NCI-H128 (cell line): ENCODE results near the gene TGFBR3L.
"Not testable (repeated sequence)": the region's sequence is repeated elsewhere in the genome, so short reads cannot be mapped to it uniquely, and the experiment has no call there.

Source experiments
- DNase-seq: peaks from one replicate; lab custom pipeline; 2025; ENCODE audit not compliant: unreplicated experiment; lab: John Stamatoyannopoulos, UW

The TGFBR3L gene

DNA sequence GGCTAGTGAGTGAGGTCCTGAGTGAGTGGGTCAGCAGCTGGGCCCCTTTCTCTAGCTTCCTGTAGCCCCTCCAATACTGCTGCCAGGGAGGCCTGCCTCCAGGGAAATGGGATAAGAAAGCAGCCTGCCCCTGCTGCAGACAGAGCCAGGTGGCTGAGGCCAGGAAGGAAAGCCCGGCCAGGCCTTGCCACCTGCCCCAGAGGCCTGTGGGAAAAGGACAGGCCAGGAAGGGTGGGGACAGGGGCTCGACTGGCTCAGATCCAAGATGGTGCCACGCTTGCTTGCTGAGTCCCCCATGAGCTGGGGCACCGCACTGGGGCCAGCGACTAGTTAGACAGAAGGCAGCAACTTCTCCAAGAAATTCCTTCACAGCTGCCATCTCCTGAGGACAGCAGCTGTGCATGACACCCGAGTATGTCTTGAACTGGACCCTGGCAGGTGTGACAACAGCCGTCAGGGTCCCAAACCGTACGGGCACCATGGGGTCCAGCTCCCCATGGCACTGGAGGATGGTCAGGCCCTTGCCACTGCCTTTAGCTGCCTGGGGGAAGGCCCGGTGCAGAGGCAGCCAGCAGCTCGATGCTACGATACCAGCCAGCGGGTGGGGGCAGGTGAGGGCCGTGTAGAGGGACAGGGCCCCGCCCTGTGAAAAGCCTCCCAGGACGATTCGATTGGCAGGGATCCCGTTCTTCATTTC, 35.4 kb upstream of the TGFBR3L start:
- DNase-seq: no peak

DNA sequence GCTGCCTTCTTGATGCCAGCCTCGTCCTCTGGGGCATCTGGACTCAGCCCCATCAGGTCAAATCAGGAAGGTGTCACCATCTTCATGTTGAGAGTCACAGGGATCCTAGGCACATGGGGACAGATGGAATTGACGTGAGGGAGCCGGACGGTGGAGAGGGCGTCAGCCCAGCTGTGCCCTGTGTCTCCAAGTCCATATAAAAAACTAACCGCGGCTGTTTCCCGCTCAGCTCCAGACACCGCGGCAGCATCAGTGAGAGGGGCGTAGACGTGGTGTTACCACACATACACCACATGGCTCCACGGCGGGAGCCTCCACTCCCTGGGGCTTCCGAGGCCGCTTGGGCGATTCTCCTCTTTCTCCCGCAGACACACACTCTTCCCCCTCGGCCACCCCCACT, 34.8 kb upstream of the TGFBR3L start:
- DNase-seq: no peak

DNA sequence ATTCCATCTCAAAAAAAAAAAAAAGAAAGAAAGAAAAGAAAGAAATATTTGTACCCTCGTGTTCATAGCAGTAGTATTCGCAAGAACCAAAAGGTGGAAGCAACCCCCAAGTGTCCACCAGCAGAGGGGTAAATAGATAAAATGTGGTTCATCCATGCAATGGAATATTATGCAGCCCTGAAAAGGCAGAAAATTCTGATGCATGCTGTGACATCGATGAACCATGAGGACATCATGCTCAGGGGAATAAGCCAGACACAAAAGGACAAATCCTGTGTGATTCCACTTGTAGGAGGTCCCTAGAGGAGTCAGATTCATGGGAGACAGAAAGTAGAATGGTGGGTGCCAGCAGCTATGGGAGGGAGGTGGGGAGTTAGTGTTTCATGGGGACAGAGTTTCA, 32.7 kb upstream of the TGFBR3L start:
- DNase-seq: no peak

DNA sequence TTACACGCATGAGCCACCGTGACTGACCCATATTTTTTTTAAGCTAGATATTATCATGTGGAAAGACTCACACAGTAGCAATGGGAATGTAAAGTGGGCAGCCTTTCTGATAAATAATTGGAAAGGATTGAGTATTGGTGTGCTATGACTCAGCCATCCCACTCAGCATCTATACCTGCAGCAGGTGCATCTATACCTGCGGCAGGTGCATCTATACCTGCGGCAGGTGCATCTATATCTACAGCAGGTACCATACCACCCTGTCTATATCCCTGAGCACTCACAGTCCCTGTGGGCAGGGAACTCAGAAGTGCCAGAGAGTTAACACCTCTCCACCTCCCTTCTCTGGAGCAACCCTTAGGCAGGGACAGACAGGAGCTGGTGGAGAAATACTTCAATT, 31.5 kb upstream of the TGFBR3L start:
- DNase-seq: no peak

DNA sequence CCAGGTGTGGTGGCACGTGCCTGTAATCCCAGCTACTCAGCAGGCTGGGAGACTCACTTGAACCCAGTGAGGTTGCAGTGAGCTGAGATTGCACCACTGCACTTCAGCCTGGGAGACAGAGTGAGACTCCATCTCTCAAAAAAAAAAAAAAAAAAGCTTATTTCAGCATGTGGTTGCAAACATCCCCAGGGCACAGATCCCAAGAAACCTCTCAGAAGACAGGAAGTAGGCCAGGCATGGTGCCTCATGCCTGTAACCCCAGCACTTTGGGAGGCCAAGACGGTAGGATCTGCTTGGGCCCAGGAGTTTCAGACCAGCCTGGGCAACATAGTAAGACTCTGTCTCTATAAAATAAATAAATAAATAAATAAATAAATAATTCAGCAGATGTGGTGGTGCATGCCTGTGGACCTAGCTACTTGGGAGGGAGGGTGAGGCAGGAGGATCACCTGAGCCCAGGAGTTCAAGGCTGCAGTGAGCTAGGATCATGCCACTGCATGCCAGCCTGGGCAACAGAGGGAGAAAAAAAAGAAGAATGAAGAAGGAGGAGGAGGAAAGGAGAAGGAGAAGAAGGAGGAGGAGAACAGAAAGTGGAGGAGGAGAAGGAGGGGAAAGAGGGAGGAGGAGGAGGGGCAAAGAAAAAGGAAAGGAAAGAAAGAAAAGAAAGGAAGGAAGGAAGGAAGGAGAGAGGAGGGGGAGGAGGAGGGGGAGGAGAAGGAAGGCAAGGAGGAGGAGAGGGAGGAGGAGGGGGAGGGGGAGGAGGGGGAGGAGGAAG, 30.6 kb upstream of the TGFBR3L start:
- DNase-seq: no peak

DNA sequence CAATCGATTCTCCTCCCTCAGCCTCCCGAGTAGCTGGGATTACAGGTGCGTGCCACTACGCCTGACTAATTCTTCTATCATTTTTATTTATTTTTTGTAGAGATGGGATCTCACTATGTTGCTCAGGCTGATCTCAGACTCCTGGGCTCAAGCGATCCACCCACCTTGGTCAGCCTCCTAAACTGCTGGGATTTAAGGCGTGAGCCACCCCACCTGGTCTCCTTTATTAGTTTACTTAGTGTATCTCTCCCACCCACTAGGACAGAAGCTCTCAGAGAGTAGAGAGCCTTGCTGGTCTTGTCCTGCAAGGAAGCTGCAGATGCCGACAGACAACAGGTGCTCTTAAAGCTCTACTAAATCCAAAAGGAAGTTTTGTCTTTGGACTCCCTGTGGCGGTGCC, 28.8 kb upstream of the TGFBR3L start:
- no peak for DNase-seq

DNA sequence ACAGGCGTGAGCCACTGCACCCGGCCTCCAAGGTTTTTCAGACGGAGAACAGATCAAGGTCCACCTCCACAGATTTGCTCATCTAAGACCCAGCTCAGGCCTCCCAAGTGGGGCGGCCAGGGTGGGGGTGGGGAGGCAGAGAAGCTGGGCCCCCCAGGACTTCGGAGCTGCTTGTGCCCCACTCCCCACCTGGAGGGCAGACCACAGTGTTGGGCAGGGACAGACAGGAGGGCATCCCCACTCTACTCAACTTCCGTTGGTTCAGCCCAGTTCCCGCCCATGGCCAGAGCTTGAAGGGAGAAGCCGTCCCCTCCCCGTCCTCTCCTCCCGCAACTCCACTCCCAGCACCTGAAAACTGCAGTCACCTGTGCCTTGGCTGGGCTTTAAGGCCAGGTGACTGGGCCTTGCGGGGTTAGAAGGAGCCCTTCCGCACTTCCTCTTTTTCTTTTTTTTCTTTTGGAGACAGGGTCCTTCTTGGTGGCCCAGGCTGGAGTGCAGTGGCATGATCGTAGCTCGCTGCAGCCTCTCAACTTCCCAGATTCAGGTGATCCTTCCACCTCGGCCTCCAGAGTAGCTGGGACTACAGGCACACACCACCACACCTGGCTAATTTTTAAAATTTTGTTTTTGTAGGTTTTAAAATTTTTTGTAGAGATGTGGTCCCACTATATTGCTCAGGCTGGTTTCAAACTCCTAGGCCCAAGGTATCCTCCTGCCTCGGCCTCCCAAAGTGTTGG, 27.1 kb upstream of the TGFBR3L start:
- DNase-seq: no peak

DNA sequence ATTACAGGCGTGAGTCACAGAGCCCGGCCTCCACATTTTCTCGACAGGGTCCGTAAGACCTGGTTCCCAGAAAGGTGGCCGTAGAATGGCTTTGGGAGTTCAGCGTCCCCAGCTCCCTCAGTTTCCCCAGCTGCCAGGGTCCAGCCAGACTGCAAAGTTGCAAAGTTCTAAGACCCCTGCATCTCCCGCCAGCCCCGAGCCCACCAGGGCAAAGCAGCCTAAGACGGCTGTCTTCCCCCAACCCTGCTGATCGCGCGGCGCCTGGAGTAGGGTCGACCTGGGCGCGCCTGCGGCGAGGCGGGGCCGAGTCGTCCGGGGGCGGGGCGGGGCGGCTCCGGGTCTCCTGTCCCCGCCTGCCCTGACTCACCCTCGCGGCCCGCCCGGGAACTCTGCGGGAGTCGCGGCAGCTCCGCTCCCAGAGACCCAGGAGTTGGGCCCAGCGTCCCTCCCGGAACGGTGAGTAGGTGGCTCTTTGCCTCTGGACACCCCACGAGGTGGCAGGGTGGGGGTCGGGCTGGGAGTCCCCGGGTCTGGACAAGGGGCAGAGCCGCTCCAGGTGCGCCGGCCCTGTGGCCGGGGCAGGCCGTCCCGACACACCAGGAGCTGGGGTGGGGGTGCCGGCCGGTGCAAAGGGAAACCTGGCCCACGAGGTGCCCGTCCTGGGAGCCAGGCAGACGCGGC, 26.3 kb upstream of the TGFBR3L start, which contains the start of gene LRRC8E:
Gene LRRC8E (plus strand): TSS at position 366 of the 681 bp plus-strand sequence. CDS start 7,094 bp downstream, outside the sequence.
- no peak for DNase-seq

DNA sequence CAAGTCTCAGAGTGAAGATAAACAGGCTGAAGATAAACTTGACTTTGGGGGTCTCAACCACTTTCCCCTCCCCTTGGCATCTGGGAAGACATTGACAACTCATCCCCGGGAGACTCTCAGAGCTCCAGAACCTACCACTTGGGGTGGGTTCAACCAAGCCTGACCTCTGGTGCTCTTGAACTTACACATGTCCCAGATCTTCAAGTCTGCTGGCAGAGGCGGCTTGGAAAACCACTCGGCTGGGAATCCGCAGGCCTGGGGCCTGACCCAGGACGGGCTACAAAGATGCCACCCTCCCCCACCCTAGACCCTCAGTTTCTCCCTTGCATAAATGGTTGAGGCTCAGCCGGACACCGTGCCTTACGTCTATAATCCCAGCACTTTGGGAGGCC, 25.8 kb upstream of the TGFBR3L start:
- DNase-seq: no peak

DNA sequence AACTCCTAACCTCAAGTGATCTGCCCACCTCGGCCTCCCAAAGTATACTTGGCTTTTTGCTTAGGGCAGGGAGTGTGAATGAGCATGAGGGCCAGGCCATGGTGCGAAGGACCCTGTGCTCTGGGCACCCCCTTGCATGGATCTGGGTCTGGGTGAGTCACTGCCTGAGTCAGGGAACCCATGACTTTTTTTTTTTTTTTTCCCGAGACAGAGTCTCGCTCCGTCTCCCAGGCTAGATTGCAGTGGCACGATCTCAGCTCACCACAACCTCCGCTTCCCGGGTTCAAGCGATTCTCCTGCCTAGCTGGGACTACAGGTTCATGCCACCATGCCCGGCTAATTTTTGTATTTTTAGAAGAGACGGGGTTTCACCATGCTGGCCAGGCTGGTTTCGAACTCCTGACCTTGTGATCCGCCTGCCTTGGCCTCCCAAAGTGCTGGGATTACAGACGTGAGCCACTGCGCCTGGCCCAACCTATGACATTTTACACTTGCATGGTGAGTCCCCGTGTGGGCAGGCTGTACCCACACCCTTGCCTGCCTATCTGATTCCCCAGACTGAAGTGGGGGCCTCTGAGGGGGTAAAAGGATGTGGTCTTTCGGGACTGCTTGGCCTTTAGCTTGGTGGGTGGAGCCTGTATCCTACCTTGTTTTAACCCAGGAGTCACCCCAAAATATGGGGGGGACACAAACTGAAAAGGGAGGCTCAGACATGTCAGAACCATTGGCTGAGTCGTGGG, 21.1 kb upstream of the TGFBR3L start:
- DNase-seq: not testable (repeated sequence)

DNA sequence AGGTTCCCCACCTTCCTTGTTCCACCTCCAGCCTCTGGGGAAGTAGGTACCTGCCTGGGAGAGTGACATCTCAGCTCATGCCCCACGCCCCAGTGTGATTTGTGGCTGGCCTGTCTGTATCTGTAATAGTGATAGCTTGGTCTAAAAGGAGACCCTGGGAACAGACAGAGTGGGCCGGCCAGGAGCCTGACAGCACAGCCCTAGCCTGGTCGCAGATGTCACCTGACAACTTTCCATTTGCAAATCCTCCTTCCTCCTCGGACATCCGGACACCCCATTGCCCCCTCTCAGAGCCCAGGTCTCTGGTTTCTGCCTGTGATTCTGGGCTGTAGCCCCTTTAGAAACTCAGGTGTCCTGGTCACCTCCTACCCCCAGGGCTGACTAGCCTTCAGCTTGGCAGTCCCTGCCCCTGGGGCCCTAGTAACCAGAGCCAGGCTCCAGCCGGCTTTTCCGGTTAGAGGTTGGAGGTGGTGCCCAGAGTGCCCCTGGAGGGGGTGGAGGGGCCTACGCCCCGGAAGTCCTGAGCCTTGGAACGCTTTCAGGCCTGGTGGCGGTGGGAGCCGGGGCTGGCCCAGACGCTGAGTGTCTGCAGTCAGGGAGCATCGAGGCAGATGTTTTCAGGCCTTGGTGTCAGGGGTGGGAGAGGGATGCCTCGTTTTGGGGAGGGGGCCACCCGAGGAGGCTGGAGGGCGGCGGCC, 19.9 kb upstream of the TGFBR3L start:
- no peak for DNase-seq

DNA sequence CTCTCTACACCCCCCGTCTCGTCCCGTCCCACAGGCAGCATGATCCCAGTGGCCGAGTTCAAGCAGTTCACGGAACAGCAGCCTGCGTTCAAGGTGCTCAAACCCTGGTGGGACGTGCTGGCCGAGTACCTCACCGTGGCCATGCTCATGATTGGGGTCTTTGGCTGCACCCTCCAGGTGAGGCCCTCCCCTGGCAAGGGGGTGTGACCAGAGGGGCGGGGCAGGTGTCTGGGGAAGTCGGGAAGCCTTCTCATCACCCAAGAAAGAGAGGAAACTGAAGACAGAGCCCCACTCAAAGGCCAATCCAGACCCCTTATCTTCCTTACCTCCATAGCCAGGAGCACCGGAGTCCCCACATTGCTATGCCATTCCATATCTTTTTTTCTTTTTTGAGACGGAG, 19.1 kb upstream of the TGFBR3L start:
- DNase-seq: no peak

DNA sequence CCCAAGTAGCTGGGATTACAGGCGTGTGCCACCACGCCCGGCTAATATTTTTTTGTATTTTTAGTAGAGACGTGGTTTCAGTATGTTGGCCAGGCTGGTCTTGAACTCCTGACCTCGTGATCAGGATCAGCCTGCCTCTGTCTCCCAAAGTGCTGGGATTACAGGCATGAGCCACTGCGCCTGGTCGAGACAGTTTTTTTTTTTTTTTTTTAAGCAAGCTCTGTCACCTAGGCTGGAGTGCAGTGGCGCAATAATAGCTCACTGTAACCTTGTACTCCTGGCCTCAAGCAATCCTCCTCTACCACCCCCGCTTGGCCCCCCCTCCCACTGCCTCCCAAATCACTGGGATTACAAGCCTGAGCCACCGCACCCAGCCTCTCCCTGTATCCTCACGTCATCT, 17.3 kb upstream of the TGFBR3L start:
- DNase-seq: no peak

DNA sequence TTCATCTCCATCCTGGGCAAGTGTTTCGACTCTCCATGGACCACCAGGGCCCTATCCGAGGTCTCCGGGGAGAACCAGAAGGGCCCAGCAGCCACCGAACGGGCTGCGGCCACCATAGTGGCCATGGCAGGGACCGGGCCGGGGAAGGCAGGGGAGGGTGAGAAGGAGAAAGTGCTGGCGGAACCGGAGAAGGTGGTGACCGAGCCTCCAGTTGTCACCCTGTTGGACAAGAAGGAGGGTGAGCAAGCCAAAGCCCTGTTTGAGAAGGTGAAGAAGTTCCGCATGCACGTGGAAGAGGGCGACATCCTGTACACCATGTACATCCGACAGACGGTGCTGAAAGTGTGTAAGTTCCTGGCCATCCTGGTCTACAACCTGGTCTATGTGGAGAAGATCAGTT, 15.7 kb upstream of the TGFBR3L start:
- DNase-seq: no peak

DNA sequence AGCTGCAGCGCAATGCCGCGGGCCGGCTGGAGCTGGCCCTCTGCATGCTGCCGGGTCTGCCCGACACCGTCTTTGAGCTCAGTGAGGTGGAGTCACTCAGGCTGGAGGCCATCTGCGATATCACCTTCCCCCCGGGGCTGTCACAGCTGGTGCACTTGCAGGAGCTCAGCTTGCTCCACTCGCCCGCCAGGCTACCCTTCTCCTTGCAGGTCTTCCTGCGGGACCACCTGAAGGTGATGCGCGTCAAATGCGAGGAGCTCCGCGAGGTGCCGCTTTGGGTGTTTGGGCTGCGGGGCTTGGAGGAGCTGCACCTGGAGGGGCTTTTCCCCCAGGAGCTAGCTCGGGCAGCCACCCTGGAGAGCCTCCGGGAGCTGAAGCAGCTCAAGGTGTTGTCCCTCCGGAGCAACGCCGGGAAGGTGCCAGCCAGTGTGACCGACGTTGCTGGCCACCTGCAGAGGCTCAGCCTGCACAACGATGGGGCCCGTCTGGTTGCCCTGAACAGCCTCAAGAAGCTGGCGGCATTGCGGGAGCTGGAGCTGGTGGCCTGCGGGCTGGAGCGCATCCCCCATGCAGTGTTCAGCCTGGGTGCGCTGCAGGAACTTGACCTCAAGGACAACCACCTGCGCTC, 14.8 kb upstream of the TGFBR3L start:
- DNase-seq: no peak

DNA sequence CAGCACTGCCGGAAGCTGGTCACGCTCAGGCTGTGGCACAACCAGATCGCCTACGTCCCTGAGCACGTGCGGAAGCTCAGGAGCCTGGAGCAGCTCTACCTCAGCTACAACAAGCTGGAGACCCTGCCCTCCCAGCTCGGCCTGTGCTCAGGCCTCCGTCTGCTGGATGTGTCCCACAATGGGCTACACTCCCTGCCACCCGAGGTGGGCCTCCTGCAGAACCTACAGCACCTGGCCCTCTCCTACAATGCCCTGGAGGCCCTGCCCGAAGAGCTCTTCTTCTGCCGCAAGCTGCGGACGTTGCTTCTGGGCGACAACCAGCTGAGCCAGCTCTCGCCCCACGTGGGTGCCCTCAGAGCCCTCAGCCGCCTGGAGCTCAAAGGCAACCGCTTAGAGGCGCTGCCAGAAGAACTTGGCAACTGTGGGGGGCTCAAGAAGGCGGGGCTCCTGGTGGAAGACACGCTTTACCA, 14.2 kb upstream of the TGFBR3L start:
- no peak for DNase-seq

DNA sequence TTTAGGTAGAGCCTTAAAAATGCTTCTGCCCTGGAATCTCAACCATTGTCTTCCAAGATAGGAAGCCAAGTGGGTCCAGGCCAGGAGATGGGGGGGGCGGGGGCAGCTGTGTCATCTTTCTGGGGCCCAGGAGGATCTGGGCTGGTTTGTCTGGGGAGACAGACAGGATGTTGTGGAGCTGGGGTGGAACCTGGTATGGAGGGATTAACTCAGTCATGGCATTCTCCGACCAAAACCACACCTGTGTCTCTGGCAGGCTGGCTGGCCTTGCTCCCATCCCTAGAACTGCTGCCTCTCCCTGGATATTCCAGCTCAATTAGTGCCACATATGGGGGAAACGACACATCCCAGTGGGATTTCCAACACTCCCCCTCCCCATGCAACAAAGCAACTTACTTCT, 13.7 kb upstream of the TGFBR3L start:
- no peak for DNase-seq

DNA sequence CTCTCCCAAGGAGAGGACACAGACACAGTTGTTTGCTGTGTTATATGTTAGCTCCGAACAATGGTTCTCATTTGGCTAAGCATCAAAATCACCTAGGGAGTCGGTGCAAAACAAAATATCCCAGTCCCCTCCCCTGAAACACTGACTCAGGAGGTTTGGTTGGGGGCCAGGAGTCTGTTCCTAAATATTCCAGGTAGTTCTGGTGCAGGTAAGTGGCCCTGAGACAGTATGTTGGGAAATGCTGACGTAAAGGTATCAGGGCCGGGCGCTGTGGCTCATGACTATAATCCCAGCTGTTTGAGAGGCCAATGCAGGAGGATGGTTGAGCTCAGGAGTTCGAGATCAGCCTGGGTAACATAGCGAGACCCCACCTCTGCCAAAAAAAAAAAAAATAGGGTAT, 13.3 kb upstream of the TGFBR3L start:
- no peak for DNase-seq

DNA sequence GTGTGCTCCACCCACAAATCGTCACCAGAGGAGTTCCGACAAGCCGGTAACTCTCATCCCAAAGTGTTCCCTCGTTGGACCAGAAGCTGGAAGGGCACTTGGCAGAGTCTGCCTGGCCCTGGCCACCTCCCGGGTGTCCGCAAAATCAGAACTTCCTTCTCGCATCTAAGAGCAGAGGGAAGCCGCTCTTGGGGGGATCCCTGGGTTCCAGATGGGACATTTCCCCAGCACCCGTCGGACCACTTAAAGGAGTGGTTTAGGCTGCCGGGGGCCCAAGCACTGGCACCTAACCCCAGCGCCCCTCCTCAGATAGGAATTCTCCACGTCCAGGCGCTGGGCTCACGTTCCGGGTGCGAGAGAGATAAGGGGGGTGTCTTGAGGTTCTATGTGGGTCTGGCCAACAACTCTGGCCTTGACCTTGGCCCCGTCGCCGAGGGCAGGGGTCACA, 11.8 kb upstream of the TGFBR3L start:
- DNase-seq: no peak
